OCI-LY7 (cell line): ENCODE data around the gene GFAP. TPM values are rescaled to one million over a fixed set of nuclear protein-coding genes. Genes with fewer than 3 reads are reported as not detected.

ENCODE experiments used
- BruUV-seq: library from RNA; stranded (reverse); fragments of 400-500 nt; replicated peaks from 2 replicates; lab custom pipeline; 2021; lab: Mats Ljungman, UMichigan
- CTCF ChIA-PET: fragments of 300-600 bp; sonication (Branson Sonifier 250); formaldehyde crosslinking; loops from one replicate; lab custom pipeline; 2022; ENCODE audit warnings: antibody characterized with exemption; ENCODE audit not compliant: unreplicated experiment; lab: Charles Lee
- POLR2A ChIA-PET: fragments of 300-600 bp; sonication (Branson Sonifier 250); formaldehyde crosslinking; loops from one replicate; lab custom pipeline; 2022; ENCODE audit warnings: antibody characterized with exemption; lab: Charles Lee
- DNase-seq: peaks from one replicate; pipeline ENCODE4 v3.0.0-alpha.2; 2015; ENCODE audit warnings: low spot score
- H2AFZ ChIP-seq: fragments of 200-600 bp; sonication (generic), shearing (Covaris generic); 2 replicates; pipeline ENCODE4 v1.6.1; 2014; ENCODE audit warnings: mild to moderate bottlenecking, antibody characterized with exemption, low read length, moderate library complexity
- H3K27ac ChIP-seq: fragments of 200-600 bp; sonication (generic); 2 replicates; pipeline ENCODE4 v1.5.1; 2014; ENCODE audit warnings: mixed run types, low read depth, mild to moderate bottlenecking, moderate library complexity, low read length, inconsistent platforms; ENCODE audit not compliant: poor library complexity, severe bottlenecking
- H3K36me3 ChIP-seq: fragments of 200-600 bp; sonication (generic); 2 replicates; pipeline ENCODE4 v1.6.1; 2014; ENCODE audit warnings: mild to moderate bottlenecking, antibody characterized with exemption, low read length, moderate library complexity, mixed read lengths; ENCODE audit not compliant: insufficient read depth
- H3K4me1 ChIP-seq: fragments of 200-600 bp; sonication (generic); 2 replicates; pipeline ENCODE4 v1.5.1; 2014; ENCODE audit warnings: mild to moderate bottlenecking, low read length; ENCODE audit not compliant: insufficient read depth, poor library complexity, severe bottlenecking
- H3K4me2 ChIP-seq: fragments of 200-600 bp; sonication (generic); 2 replicates; pipeline ENCODE4 v1.6.1; 2014; ENCODE audit warnings: mild to moderate bottlenecking, low read length
- H3K4me3 ChIP-seq: fragments of 200-600 bp; sonication (generic); 2 replicates; pipeline ENCODE4 v1.5.1; 2014; ENCODE audit warnings: mild to moderate bottlenecking, low read depth, low read length; ENCODE audit not compliant: poor library complexity, severe bottlenecking
- H3K79me2 ChIP-seq: fragments of 200-600 bp; sonication (generic); 2 replicates; pipeline ENCODE4 v1.6.1; 2016; ENCODE audit warnings: low read depth, mild to moderate bottlenecking, low read length, moderate library complexity, mixed read lengths; ENCODE audit not compliant: insufficient read depth
- H3K9me2 ChIP-seq: fragments of 200-600 bp; sonication (generic); 2 replicates; pipeline ENCODE4 v1.6.1; 2016; ENCODE audit warnings: mild to moderate bottlenecking, low read length, mixed read lengths; ENCODE audit not compliant: insufficient read depth
- H3K9me3 ChIP-seq: fragments of 200-600 bp; sonication (generic); 2 replicates; pipeline ENCODE4 v1.6.1; 2014; ENCODE audit warnings: mild to moderate bottlenecking, mixed run types, low read length, mixed read lengths
- H4K20me1 ChIP-seq: fragments of 200-600 bp; sonication (generic); 2 replicates; pipeline ENCODE4 v1.6.1; 2014; ENCODE audit warnings: mild to moderate bottlenecking, antibody characterized with exemption, low read length, moderate library complexity, mixed read lengths; ENCODE audit not compliant: insufficient read depth
- EZH2phosphoT487 ChIP-seq: fragments of 200-600 bp; sonication (generic); IDR thresholded peaks from 2 replicates; pipeline ENCODE4 v1.6.1; 2018; ENCODE audit warnings: low read depth, borderline replicate concordance, mild to moderate bottlenecking, mixed run types, antibody characterized with exemption, low read length, moderate library complexity, mixed read lengths
- intact Hi-C: fragments of 100-400 bp; cut with micrococcal nuclease; formaldehyde crosslinking; loops from one replicate; pipeline ENCODE4 v1.10.0; 2022; ENCODE audit not compliant: unreplicated experiment
- total RNA-seq, 2 experiments: library from RNA; depleted of rRNA in 1 of 2; stranded (reverse); fragments of >200 nt in 1 of 2; shearing (Covaris generic) in 1 of 2; gene quantifications; 2 replicates each; pipeline ENCODE4 v1.2.3, GENCODE V29; 2014 to 2022
- TF ChIP-seq, protein P1 (sequence below): fragments of 200-600 bp; sonication (generic); conservative IDR thresholded peaks from 2 replicates; pipeline ENCODE4 v1.5.1; 2014; ENCODE audit warnings: mild to moderate bottlenecking, antibody characterized with exemption, low read length, moderate library complexity, mixed read lengths

GFAP gene
- total RNA-seq, 2 experiments from 2014 or later, result not detected

DNA sequence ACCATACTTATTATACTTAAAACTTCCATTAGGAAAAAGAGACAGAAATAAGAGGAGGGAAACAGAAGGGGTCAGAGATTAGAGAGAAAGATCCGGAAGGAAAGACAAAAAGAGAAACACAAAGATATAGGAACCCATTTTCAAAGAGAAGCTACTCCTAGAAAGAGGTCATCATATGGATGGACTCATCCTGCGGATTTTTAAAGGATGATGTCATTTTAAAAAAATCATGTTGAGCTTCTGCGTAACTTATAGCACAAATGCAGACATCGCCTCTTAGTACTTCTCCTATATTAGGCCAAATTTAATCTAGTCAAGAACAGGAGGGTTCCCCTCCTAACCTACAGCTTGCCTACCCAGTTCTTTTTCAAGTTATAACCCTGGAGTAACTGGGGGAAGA, 34.2 kb downstream of the GFAP start:
- TF ChIP-seq EZH2phosphoT487, result no peak
- TF ChIP-seq, protein P1, sequence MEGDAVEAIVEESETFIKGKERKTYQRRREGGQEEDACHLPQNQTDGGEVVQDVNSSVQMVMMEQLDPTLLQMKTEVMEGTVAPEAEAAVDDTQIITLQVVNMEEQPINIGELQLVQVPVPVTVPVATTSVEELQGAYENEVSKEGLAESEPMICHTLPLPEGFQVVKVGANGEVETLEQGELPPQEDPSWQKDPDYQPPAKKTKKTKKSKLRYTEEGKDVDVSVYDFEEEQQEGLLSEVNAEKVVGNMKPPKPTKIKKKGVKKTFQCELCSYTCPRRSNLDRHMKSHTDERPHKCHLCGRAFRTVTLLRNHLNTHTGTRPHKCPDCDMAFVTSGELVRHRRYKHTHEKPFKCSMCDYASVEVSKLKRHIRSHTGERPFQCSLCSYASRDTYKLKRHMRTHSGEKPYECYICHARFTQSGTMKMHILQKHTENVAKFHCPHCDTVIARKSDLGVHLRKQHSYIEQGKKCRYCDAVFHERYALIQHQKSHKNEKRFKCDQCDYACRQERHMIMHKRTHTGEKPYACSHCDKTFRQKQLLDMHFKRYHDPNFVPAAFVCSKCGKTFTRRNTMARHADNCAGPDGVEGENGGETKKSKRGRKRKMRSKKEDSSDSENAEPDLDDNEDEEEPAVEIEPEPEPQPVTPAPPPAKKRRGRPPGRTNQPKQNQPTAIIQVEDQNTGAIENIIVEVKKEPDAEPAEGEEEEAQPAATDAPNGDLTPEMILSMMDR, result no peak
- CTCF ChIA-PET, result interaction anchor here (0.6 kb wide), 1 partner anchor 242 kb away, joined by 3 read pairs; no protein-coding TSS in a partner anchor
- Histone ChIP-seq H3K4me1 (no peaks in the 10 kb centered on the region), H2AFZ (no peak overlapping the region), H4K20me1 (no peaks in the 10 kb centered on the region), H3K9me2 (no peaks in the 10 kb centered on the region), H3K27ac (no peak overlapping the region), H3K9me3 (no peaks in the 10 kb centered on the region), H3K79me2 (no peaks in the 10 kb centered on the region), H3K4me2 (no peak overlapping the region), H3K36me3 (peaks cover 97% of the 10 kb centered on the region), H3K4me3 (no peak overlapping the region)
- intact Hi-C loops, result no loop called here
- BruUV-seq, result no TSS peak
- DNase-seq, result no peak
- POLR2A ChIA-PET, result interaction anchor here (1.3 kb wide), 1 partner anchor 105 kb away, joined by 4 read pairs; no protein-coding TSS in a partner anchor

DNA sequence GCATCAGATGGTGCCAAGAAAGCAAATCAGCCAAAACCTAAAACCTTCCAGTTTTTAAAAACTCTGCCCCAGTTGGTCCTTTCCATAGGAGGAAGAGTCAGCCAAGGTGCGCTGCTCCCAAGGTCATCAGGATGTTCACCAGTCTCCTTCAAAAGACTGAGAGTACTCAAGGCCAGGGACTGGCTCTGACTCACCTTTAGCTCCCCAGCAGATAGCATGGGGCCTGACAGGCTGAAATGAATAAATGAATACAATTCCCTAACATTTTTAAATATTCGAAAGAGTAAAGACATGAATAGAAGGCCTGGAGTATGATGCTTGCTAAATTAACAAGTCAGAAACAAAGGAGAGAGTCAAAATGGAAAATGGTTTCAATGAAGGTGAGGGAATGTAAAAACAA, 35.2 kb downstream of the GFAP start:
- no peaks in the 10 kb centered on the region for H4K20me1 ChIP-seq
- H3K9me3 ChIP-seq, result no peaks in the 10 kb centered on the region
- CTCF ChIA-PET, result no interaction called here
- H3K36me3 ChIP-seq, result peaks cover 94% of the 10 kb centered on the region
- POLR2A ChIA-PET, result no interaction called here
- no peak overlapping the region for H2AFZ ChIP-seq
- no TSS peak for BruUV-seq
- no peaks in the 10 kb centered on the region for H3K4me1 ChIP-seq
- no peak for DNase-seq
- H3K9me2 ChIP-seq, result no peaks in the 10 kb centered on the region
- H3K4me3 ChIP-seq, result no peak overlapping the region
- TF ChIP-seq, protein P1, result no peak
- no peak for TF ChIP-seq EZH2phosphoT487
- H3K79me2 ChIP-seq, result no peaks in the 10 kb centered on the region
- H3K4me2 ChIP-seq, result no peak overlapping the region
- no peak overlapping the region for H3K27ac ChIP-seq
- intact Hi-C loops, result no loop called here

DNA sequence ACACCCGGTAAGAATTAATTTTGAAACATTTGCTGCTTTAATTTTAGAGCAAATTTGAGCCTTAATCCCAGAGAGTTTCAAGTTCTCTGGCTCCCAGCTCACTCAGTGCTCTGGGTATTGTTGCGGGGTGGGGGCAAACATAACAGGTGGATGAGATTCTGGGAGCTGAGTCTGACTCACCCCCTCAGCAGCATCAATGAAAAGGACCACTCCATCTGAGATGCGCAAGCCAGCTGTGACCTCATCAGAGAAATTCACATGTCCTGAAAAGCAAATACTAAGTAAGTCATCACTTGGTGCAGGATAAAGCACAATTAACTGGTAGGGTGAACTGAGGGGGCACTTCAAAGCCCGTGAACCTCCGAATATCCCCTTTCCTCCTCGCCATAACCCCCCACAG, 35.9 kb downstream of the GFAP start:
- intact Hi-C loops, result no loop called here

More for the DNA sequence above, 35.9 kb downstream of the GFAP start:
- CTCF ChIA-PET, result no interaction called here
- POLR2A ChIA-PET, result no interaction called here
- Histone ChIP-seq H3K79me2 (no peaks in the 10 kb centered on the region), H2AFZ (no peak overlapping the region), H3K4me2 (no peak overlapping the region), H3K36me3 (peaks cover 93% of the 10 kb centered on the region), H3K27ac (no peak overlapping the region), H3K9me2 (no peaks in the 10 kb centered on the region), H3K4me1 (no peaks in the 10 kb centered on the region), H3K4me3 (no peak overlapping the region), H4K20me1 (no peaks in the 10 kb centered on the region), H3K9me3 (no peaks in the 10 kb centered on the region)
- DNase-seq, result no peak
- BruUV-seq, result no TSS peak
- TF ChIP-seq, protein P1, result no peak
- no peak for TF ChIP-seq EZH2phosphoT487
